H9 (cell line): ENCODE data around the gene CNPPD1. TPM values are rescaled to one million over a fixed set of nuclear protein-coding genes. Genes with fewer than 3 reads are reported as not detected.

Source experiments
- DNase-seq: peaks from one replicate; pipeline ENCODE4 v3.0.0-alpha.2; 2017
- H2AFZ ChIP-seq: one replicate; pipeline ENCODE4 v1.6.1; 2013; ENCODE audit warnings: mild to moderate bottlenecking, low read length, control low read depth, moderate library complexity
- H2AK5ac ChIP-seq: 2 replicates; pipeline ENCODE4 v1.6.1; 2013; ENCODE audit warnings: low read length, control low read depth, mixed read lengths; ENCODE audit not compliant: insufficient read length
- H2BK120ac ChIP-seq: one replicate; pipeline ENCODE4 v1.6.1; 2013; ENCODE audit warnings: low read depth, mild to moderate bottlenecking, low read length, control low read depth, inconsistent platforms; ENCODE audit not compliant: poor library complexity, severe bottlenecking
- H2BK12ac ChIP-seq: 2 replicates; pipeline ENCODE4 v1.6.1; 2013; ENCODE audit warnings: low read length, control low read depth, mixed read lengths, low read depth; ENCODE audit not compliant: insufficient read length
- H2BK15ac ChIP-seq: 2 replicates; pipeline ENCODE4 v1.6.1; 2013; ENCODE audit warnings: low read depth, low read length, control low read depth
- H2BK20ac ChIP-seq: one replicate; pipeline ENCODE4 v1.6.1; 2013; ENCODE audit warnings: low read depth, mild to moderate bottlenecking, low read length, control low read depth, inconsistent platforms; ENCODE audit not compliant: poor library complexity, severe bottlenecking
- H2BK5ac ChIP-seq: 2 replicates; pipeline ENCODE4 v1.6.1; 2013; ENCODE audit warnings: low read length, control low read depth, mixed read lengths; ENCODE audit not compliant: insufficient read length
- H3K14ac ChIP-seq: 2 replicates; pipeline ENCODE4 v1.6.1; 2013; ENCODE audit warnings: low read length, control low read depth; ENCODE audit not compliant: insufficient read depth
- H3K18ac ChIP-seq: 2 replicates; pipeline ENCODE4 v1.6.1; 2013; ENCODE audit warnings: low read depth, mild to moderate bottlenecking, mixed read lengths, low read length, control low read depth; ENCODE audit not compliant: insufficient read length
- H3K23ac ChIP-seq: 2 replicates; pipeline ENCODE4 v1.6.1; 2013; ENCODE audit warnings: low read length, control low read depth, mixed read lengths, low read depth; ENCODE audit not compliant: insufficient read length
- H3K23me2 ChIP-seq: 2 replicates; pipeline ENCODE4 v1.6.1; 2013; ENCODE audit warnings: low read depth, mild to moderate bottlenecking, mixed read lengths, low read length, control low read depth; ENCODE audit not compliant: insufficient read length, poor library complexity, severe bottlenecking
- H3K27ac ChIP-seq: 2 replicates; pipeline ENCODE4 v1.5.1; 2013; ENCODE audit warnings: low read length, control low read depth, mixed read lengths, low read depth; ENCODE audit not compliant: insufficient read length
- H3K27me3 ChIP-seq: 2 replicates; pipeline ENCODE4 v1.6.1; 2013; ENCODE audit warnings: low read length, control low read depth, inconsistent platforms; ENCODE audit not compliant: insufficient read depth
- H3K4ac ChIP-seq: 2 replicates; pipeline ENCODE4 v1.6.1; 2013; ENCODE audit warnings: low read depth, mild to moderate bottlenecking, control low read depth, inconsistent platforms, low read length, moderate library complexity
- H3K4me1 ChIP-seq: 2 replicates; pipeline ENCODE4 v1.6.1; 2013; ENCODE audit warnings: low read length, control low read depth, inconsistent platforms; ENCODE audit not compliant: insufficient read depth
- H3K4me2 ChIP-seq: 2 replicates; pipeline ENCODE4 v1.6.1; 2013; ENCODE audit warnings: low read length, control low read depth, mixed read lengths; ENCODE audit not compliant: insufficient read length, insufficient read depth
- H3K56ac ChIP-seq: 2 replicates; pipeline ENCODE4 v1.6.1; 2013; ENCODE audit warnings: low read depth, mild to moderate bottlenecking, mixed read lengths, low read length, control low read depth; ENCODE audit not compliant: insufficient read length
- H3K79me1 ChIP-seq: 2 replicates; pipeline ENCODE4 v1.6.1; 2013; ENCODE audit warnings: low read depth, mild to moderate bottlenecking, moderate library complexity, low read length, control low read depth, inconsistent platforms; ENCODE audit not compliant: insufficient read depth, poor library complexity, severe bottlenecking
- H3K79me2 ChIP-seq: 2 replicates; pipeline ENCODE4 v1.6.1; 2013; ENCODE audit warnings: low read length, control low read depth, inconsistent platforms; ENCODE audit not compliant: insufficient read depth
- H3K9ac ChIP-seq: 2 replicates; pipeline ENCODE4 v1.6.1; 2013; ENCODE audit warnings: low read length, control low read depth, mixed read lengths; ENCODE audit not compliant: insufficient read length; ENCODE audit errors: extremely low read depth
- H3K9me3 ChIP-seq: one replicate; pipeline ENCODE4 v1.6.1; 2013; ENCODE audit warnings: low read depth, low read length, inconsistent platforms; ENCODE audit not compliant: control insufficient read depth
- H3T11ph ChIP-seq: one replicate; pipeline ENCODE4 v1.6.1; 2013; ENCODE audit warnings: mild to moderate bottlenecking, low read length, control low read depth, inconsistent platforms
- H4K20me1 ChIP-seq: one replicate; pipeline ENCODE4 v1.6.1; 2013; ENCODE audit not compliant: control insufficient read depth, insufficient read length, insufficient read depth
- H4K5ac ChIP-seq: 2 replicates; pipeline ENCODE4 v1.6.1; 2013; ENCODE audit warnings: low read depth, mild to moderate bottlenecking, mixed read lengths, low read length, control low read depth; ENCODE audit not compliant: insufficient read length
- H4K8ac ChIP-seq: replicated peaks from 2 replicates; pipeline ENCODE4 v1.6.1; 2013; ENCODE audit warnings: low read length, control low read depth, mixed read lengths, low read depth; ENCODE audit not compliant: insufficient read length
- H4K91ac ChIP-seq: 2 replicates; pipeline ENCODE4 v1.6.1; 2013; ENCODE audit warnings: low read depth, mild to moderate bottlenecking, moderate library complexity, mixed read lengths, low read length, control low read depth; ENCODE audit not compliant: insufficient read length
- H3K27ac Mint-ChIP-seq, 3 experiments: 2 replicates in 2 of 3; 3 replicates in 1 of 3; pipeline ENCODE4 v1.8.0; 2020 to 2021; ENCODE audit warnings: mixed read lengths in 3 of 3, mild to moderate bottlenecking in 1 of 3, moderate library complexity in 1 of 3
- H3K27me3 Mint-ChIP-seq: 2 replicates; pipeline ENCODE4 v1.8.0; 2021; ENCODE audit warnings: low read depth, mild to moderate bottlenecking, moderate library complexity, mixed read lengths
- H3K36me3 Mint-ChIP-seq, 3 experiments: 2 replicates in 2 of 3; 3 replicates in 1 of 3; pipeline ENCODE4 v1.8.0; 2020 to 2021; ENCODE audit warnings: low read depth in 3 of 3, mixed read lengths in 3 of 3; ENCODE audit not compliant: insufficient read depth in 1 of 3
- H3K4me1 Mint-ChIP-seq, 2 experiments: 2 replicates each; pipeline ENCODE4 v1.8.0; 2020; ENCODE audit warnings: mixed read lengths in 2 of 2
- H3K4me3 Mint-ChIP-seq, 2 experiments: 2 replicates in 1 of 2; 3 replicates in 1 of 2; pipeline ENCODE4 v1.8.0; 2020 to 2021; ENCODE audit warnings: mild to moderate bottlenecking in 2 of 2, mixed read lengths in 2 of 2, moderate library complexity in 1 of 2
- H3K9me3 Mint-ChIP-seq, 2 experiments: 2 replicates in 1 of 2; 3 replicates in 1 of 2; pipeline ENCODE4 v1.8.0; 2020; ENCODE audit warnings: mild to moderate bottlenecking in 2 of 2, mixed read lengths in 2 of 2, moderate library complexity in 1 of 2
- WGBS: extraction: QIAGEN DNeasy Blood & Tissue Kit; methylation state at CpG from one replicate; pipeline ENCODE4 v1.1.7; 2013; ENCODE audit warnings: missing lambda C conversion rate, low lambda C conversion rate, mixed read lengths; ENCODE audit not compliant: insufficient read length; ENCODE audit errors: extremely low coverage; 5-methylcytosine and 5-hydroxymethylcytosine counted together
- total RNA-seq: library from RNA; stranded (reverse); gene quantifications from 2 replicates; pipeline ENCODE4 v1.2.1, GENCODE V29; 2021
- TF ChIP-seq, protein P1 (sequence below): fragments of 200-600 bp; sonication (generic); conservative IDR thresholded peaks from 3 replicates; pipeline ENCODE4 v1.8.0; 2021; ENCODE audit warnings: antibody characterized with exemption, mild to moderate bottlenecking

Gene CNPPD1
- total RNA-seq, 1 experiment from 2014 or later = 33.0 TPM

GRCh38 chr2:219157396-219157795, 19.3 kb downstream of the CNPPD1 start:
- H3K9me3 Mint-ChIP-seq = no peaks in the 10 kb centered on the region
- no peak overlapping the region for H2BK12ac ChIP-seq

More at GRCh38 chr2:219157396-219157795, 19.3 kb downstream of the CNPPD1 start:
- Histone ChIP-seq H4K20me1 (no peaks in the 10 kb centered on the region), H2BK15ac (no peak overlapping the region), H3K23me2 (peaks cover 5% of the 10 kb centered on the region), H2AFZ (no peak overlapping the region), H2BK5ac (no peak overlapping the region), H4K5ac (no peak overlapping the region), H3K18ac (no peak overlapping the region), H3K79me1 (no peaks in the 10 kb centered on the region), H3K56ac (no peak overlapping the region), H3K4me1 (no peaks in the 10 kb centered on the region), H3K23ac (no peak overlapping the region), H3K9me3 (no peaks in the 10 kb centered on the region), H3T11ph (no peak overlapping the region), H3K4ac (no peak overlapping the region), H3K14ac (no peak overlapping the region), H3K79me2 (no peaks in the 10 kb centered on the region), H3K27ac (no peak overlapping the region), H4K8ac (no peak overlapping the region), H2BK120ac (no peak overlapping the region), H3K9ac (no peak overlapping the region), H2BK20ac (no peak overlapping the region), H3K4me2 (no peak overlapping the region), H4K91ac (no peak overlapping the region), H3K27me3 (no peaks in the 10 kb centered on the region; the same call in 1 of the 2 replicates), H2AK5ac (no peak overlapping the region)
- peaks cover 3 to 12% (median 12%) of the 10 kb centered on the region in 3 experiments; a peak in 6 of 7 replicates for H3K36me3 Mint-ChIP-seq
- no peak overlapping the region for H3K4me3 Mint-ChIP-seq
- TF ChIP-seq, protein P1, sequence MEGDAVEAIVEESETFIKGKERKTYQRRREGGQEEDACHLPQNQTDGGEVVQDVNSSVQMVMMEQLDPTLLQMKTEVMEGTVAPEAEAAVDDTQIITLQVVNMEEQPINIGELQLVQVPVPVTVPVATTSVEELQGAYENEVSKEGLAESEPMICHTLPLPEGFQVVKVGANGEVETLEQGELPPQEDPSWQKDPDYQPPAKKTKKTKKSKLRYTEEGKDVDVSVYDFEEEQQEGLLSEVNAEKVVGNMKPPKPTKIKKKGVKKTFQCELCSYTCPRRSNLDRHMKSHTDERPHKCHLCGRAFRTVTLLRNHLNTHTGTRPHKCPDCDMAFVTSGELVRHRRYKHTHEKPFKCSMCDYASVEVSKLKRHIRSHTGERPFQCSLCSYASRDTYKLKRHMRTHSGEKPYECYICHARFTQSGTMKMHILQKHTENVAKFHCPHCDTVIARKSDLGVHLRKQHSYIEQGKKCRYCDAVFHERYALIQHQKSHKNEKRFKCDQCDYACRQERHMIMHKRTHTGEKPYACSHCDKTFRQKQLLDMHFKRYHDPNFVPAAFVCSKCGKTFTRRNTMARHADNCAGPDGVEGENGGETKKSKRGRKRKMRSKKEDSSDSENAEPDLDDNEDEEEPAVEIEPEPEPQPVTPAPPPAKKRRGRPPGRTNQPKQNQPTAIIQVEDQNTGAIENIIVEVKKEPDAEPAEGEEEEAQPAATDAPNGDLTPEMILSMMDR = no peak
- no peak for DNase-seq
- H3K4me1 Mint-ChIP-seq = peaks cover 15 to 22% of the 10 kb centered on the region in 2 experiments
- no peak overlapping the region for H3K27ac Mint-ChIP-seq
- peaks cover 11% of the 10 kb centered on the region for H3K27me3 Mint-ChIP-seq
- WGBS = no CpG with 5 or more reads among the region's 8 CpGs
